DOHH2 (cell line): ENCODE measurements around the gene TMEM72.

Experiments used
- H3F3A ChIP-seq: fragments of 200-600 bp; sonication (generic), shearing (Covaris generic); 2 replicates; pipeline ENCODE4 v1.6.0; 2016; ENCODE audit warnings: antibody characterized with exemption, mild to moderate bottlenecking; ENCODE audit not compliant: control insufficient read depth, insufficient read depth
- H3K27ac ChIP-seq: fragments of 200-600 bp; sonication (generic); 2 replicates; pipeline ENCODE4 v1.5.1; 2014; ENCODE audit warnings: low read depth, mild to moderate bottlenecking, low read length, moderate library complexity
- H3K27me3 ChIP-seq: fragments of 200-600 bp; sonication (generic); 2 replicates; pipeline ENCODE4 v1.6.1; 2014; ENCODE audit warnings: mild to moderate bottlenecking, low read length, mixed read lengths; ENCODE audit not compliant: control insufficient read depth
- H3K36me3 ChIP-seq: fragments of 200-600 bp; sonication (generic); 2 replicates; pipeline ENCODE4 v1.6.1; 2014; ENCODE audit warnings: mild to moderate bottlenecking, low read length, moderate library complexity, mixed read lengths; ENCODE audit not compliant: control insufficient read depth
- H3K4me1 ChIP-seq: fragments of 200-600 bp; sonication (generic); 2 replicates; pipeline ENCODE4 v1.6.1; 2014; ENCODE audit warnings: mild to moderate bottlenecking, low read length, mixed read lengths; ENCODE audit not compliant: control insufficient read depth
- H3K4me2 ChIP-seq: fragments of 200-600 bp; sonication (generic); 2 replicates; pipeline ENCODE4 v1.6.0; 2014; ENCODE audit warnings: mild to moderate bottlenecking, low read length, moderate library complexity
- H3K4me3 ChIP-seq: fragments of 200-600 bp; sonication (generic); 2 replicates; pipeline ENCODE4 v1.5.1; 2014; ENCODE audit warnings: mild to moderate bottlenecking, low read length, mixed read lengths
- H3K79me2 ChIP-seq: fragments of 200-600 bp; sonication (generic); 2 replicates; pipeline ENCODE4 v1.6.1; 2014; ENCODE audit warnings: mild to moderate bottlenecking, low read length, mixed read lengths; ENCODE audit not compliant: control insufficient read depth
- H3K9me2 ChIP-seq: fragments of 200-600 bp; sonication (generic); replicated peaks from 2 replicates; pipeline ENCODE4 v1.6.1; 2014; ENCODE audit warnings: mild to moderate bottlenecking, low read length, mixed read lengths; ENCODE audit not compliant: control insufficient read depth
- H3K9me3 ChIP-seq: fragments of 200-600 bp; sonication (generic); 2 replicates; pipeline ENCODE4 v1.6.1; 2014; ENCODE audit warnings: antibody characterized with exemption, low read length, mixed read lengths; ENCODE audit not compliant: control insufficient read depth, insufficient read depth
- H4K20me1 ChIP-seq: fragments of 200-600 bp; sonication (generic); 2 replicates; pipeline ENCODE4 v1.6.0; 2014; ENCODE audit warnings: low read depth, mild to moderate bottlenecking, antibody characterized with exemption, low read length, moderate library complexity; ENCODE audit not compliant: control insufficient read depth, insufficient read depth
- CTCF ChIP-seq: fragments of 200-600 bp; sonication (generic); IDR thresholded peaks from one replicate; pipeline ENCODE4 v1.5.1; 2014; ENCODE audit warnings: antibody characterized with exemption, mild to moderate bottlenecking, low read depth, low read length; ENCODE audit not compliant: poor library complexity, severe bottlenecking
- EZH2phosphoT487 ChIP-seq: fragments of 200-600 bp; sonication (generic); IDR thresholded peaks from 2 replicates; pipeline ENCODE4 v1.6.1; 2017; ENCODE audit warnings: borderline replicate concordance, mild to moderate bottlenecking, antibody characterized with exemption, low read length, moderate library complexity, mixed read lengths

The TMEM72 gene

DNA sequence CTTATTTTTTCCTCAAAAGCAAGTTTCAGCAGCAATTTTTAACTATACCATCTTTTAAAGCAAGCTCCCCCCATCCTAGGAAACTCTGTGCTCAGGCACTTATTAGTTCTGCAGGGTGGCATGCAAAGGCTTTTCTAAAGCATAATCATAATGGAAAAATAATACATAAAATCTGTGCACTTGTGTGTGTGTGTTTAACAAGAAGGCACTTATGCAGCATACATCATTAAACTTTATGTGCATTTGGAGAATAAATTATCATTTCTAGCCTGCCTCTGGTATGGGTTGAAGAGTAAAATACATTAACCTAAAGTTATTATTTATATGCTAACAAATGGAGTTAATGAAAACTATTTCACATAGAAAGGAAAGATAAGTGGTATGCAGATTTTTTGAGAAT is 42.9 kb downstream of the TMEM72 start:
- Histone ChIP-seq H3K4me1 (peaks cover 17% of the 10 kb centered on the region), H3K4me2 (no peak overlapping the region), H3K27ac (no peak overlapping the region), H3K27me3 (no peaks in the 10 kb centered on the region), H3K79me2 (peaks cover 9% of the 10 kb centered on the region), H3K9me3 (no peaks in the 10 kb centered on the region), H3F3A (no peaks in the 10 kb centered on the region), H3K4me3 (no peak overlapping the region), H4K20me1 (no peaks in the 10 kb centered on the region), H3K9me2 (no peaks in the 10 kb centered on the region), H3K36me3 (no peaks in the 10 kb centered on the region)
- TF ChIP-seq EZH2phosphoT487 (no peak), CTCF (no peak)

DNA sequence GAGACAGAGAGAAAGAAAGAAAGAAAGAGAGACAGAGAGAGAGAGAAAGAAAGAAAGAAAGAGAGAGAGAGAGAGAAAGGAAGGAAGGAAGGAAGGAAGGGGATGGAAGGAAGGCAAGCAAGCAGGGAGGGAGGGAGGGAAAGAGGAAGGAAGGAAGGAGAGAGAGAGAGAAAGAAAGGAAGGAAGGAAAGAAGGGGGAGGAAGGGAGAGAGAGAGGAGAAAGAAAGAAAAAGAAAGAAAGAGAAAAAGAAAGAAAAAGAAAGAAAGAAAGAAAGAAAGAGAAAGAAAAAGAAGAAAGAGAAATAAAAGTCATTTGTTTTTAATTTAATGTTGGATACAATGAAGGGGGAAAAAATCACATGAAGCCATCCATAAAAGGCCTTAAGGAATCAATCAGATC is 43.8 kb downstream of the TMEM72 start:
- Histone ChIP-seq H3K36me3 (no peaks in the 10 kb centered on the region), H3K4me2 (no peak overlapping the region), H3K27me3 (no peaks in the 10 kb centered on the region), H3K9me3 (no peaks in the 10 kb centered on the region), H4K20me1 (no peaks in the 10 kb centered on the region), H3K27ac (no peak overlapping the region), H3F3A (no peaks in the 10 kb centered on the region), H3K79me2 (peaks cover 10% of the 10 kb centered on the region), H3K9me2 (no peaks in the 10 kb centered on the region), H3K4me3 (no peak overlapping the region), H3K4me1 (peaks cover 13% of the 10 kb centered on the region)
- no peak for TF ChIP-seq CTCF
- TF ChIP-seq EZH2phosphoT487 = no peak

DNA sequence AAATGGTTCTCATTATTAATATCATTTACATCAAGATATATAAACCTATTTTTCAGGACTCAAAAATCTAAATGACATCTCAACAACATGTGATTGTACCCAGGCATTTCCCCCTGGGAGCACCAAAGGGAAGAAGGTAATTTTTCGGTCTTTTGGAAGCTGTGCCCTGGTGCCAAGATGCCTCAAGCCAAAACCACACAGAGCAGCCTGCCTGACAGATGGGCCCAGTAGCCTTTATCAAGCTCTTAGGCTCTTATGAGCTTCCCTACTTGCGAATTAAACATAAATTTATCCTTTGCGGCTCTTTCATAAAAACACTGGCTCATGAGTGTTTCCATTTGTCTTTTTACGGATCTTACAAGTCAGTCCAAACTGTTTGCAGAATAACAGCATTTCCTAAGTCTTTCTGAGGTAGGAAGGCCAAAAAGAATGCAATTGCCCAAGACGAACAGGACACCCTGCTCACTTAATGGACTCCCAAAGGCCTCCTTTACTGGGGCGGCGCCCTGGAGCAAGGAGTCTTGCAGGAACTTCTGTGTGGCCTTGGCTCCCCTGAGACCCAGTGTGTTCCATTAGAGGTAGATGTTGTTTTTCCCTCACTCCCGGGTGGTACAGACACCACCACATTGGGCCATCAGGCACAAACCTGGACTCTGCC is 44.4 kb downstream of the TMEM72 start:
- Histone ChIP-seq H3K27me3 (no peaks in the 10 kb centered on the region), H3K4me1 (peaks cover 19% of the 10 kb centered on the region), H3K9me3 (no peaks in the 10 kb centered on the region), H3K79me2 (peaks cover 10% of the 10 kb centered on the region), H4K20me1 (no peaks in the 10 kb centered on the region), H3K36me3 (no peaks in the 10 kb centered on the region), H3K4me3 (no peak overlapping the region), H3F3A (no peaks in the 10 kb centered on the region), H3K9me2 (no peaks in the 10 kb centered on the region), H3K27ac (no peak overlapping the region), H3K4me2 (no peak overlapping the region)
- no peak for TF ChIP-seq EZH2phosphoT487
- no peak for TF ChIP-seq CTCF
